GM12878 (cell line): ENCODE data around the gene LRRN4CL.

Experiments
- CHD4 ChIP-seq: fragments of 200-600 bp; sonication (generic); IDR thresholded peaks from 2 replicates; pipeline ENCODE4 v1.6.1; 2016; ENCODE audit warnings: mild to moderate bottlenecking
- CREM ChIP-seq: IDR thresholded peaks from 2 replicates; pipeline ENCODE4 v1.6.1; 2014; ENCODE audit warnings: antibody characterized with exemption, low read depth
- EZH2 ChIP-seq: IDR thresholded peaks from 2 replicates; pipeline ENCODE4 v1.6.1; 2012; ENCODE audit warnings: low read depth, mild to moderate bottlenecking, control low read depth, inconsistent platforms, low read length, borderline replicate concordance; ENCODE audit not compliant: control insufficient read depth
- POLR2A ChIP-seq: IDR thresholded peaks from 2 replicates; pipeline ENCODE4 v1.6.1; 2011; ENCODE audit warnings: low read depth, mild to moderate bottlenecking, low read length
- POLR2AphosphoS5 ChIP-seq: IDR thresholded peaks from 2 replicates; pipeline ENCODE4 v1.6.1; 2011; ENCODE audit warnings: mild to moderate bottlenecking, low read length, inconsistent platforms
- SMC3 ChIP-seq: IDR thresholded peaks from 2 replicates; pipeline ENCODE4 v1.6.1; 2011; ENCODE audit warnings: low read length, improper control_type of control experiment, borderline replicate concordance
- ZNF207 ChIP-seq: fragments of 450-650 bp; IDR thresholded peaks from 2 replicates; pipeline ENCODE4 v1.6.1; 2014; ENCODE audit warnings: antibody characterized with exemption, mild to moderate bottlenecking, borderline replicate concordance

DNA sequence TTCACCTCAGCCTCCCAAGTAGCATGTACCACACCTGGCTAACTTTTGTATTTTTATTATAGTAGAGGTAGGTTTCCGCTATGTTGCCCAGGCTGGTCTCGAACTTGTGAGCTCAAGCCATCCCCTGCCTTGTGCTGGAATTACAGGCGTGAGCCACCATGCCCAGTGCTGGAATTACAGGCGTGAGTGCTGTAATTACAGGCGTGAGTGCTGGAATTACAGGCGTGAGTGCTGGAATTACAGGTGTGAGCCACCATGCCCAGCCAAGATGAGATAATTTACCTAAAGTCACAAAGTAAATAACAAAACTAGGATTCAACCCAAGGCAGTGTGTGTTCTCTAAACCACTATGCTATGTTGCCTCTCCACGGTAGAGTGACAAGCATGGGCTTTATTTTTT is 6.8 kb downstream of the LRRN4CL start:
- no peak for TF ChIP-seq CREM
- no peak for TF ChIP-seq POLR2AphosphoS5
- TF ChIP-seq POLR2A: no peak
- no peak for TF ChIP-seq ZNF207
- TF ChIP-seq EZH2: no peak
- no peak for TF ChIP-seq SMC3
- no peak for TF ChIP-seq CHD4
